Aorta (tissue), 5 donors: Measurements from ENCODE around the gene TAF15. TPM values are rescaled to one million over a fixed set of nuclear protein-coding genes. Genes with fewer than 3 reads are reported as not detected.

Experiments
- ATAC-seq: fragments of 200-7000 bp; cut with Tn5 transposase; one replicate; pipeline ENCODE4 v1.9.1; 2022; ENCODE audit warnings: moderate library complexity; ENCODE audit not compliant: low FRiP score
- DNase-seq, 2 donors: peaks; one replicate each; pipeline ENCODE4 v3.0.0-alpha.2; 2020
- H3K27ac ChIP-seq, 2 donors: one replicate each; pipeline ENCODE4 v1.5.1; 2013; ENCODE audit warnings: low read length in 2 of 2, mild to moderate bottlenecking in 2 of 2, moderate library complexity in 2 of 2, control low read depth in 1 of 2, inconsistent platforms in 1 of 2, low read depth in 1 of 2
- H3K27me3 ChIP-seq, 2 donors: one replicate each; pipeline ENCODE4 v1.6.1; 2013; ENCODE audit warnings: control low read depth in 1 of 2, low read length in 1 of 2, mild to moderate bottlenecking in 1 of 2, moderate library complexity in 1 of 2; ENCODE audit not compliant: insufficient read depth in 2 of 2, control insufficient read depth in 1 of 2
- H3K36me3 ChIP-seq, 2 donors: one replicate each; pipeline ENCODE4 v1.6.1; 2013; ENCODE audit warnings: control low read depth in 1 of 2, low read length in 1 of 2, mild to moderate bottlenecking in 1 of 2; ENCODE audit not compliant: insufficient read depth in 2 of 2, control insufficient read depth in 1 of 2
- H3K4me1 ChIP-seq, 2 donors: one replicate each; pipeline ENCODE4 v1.6.1; 2013; ENCODE audit warnings: low read length in 2 of 2, control low read depth in 1 of 2, mild to moderate bottlenecking in 1 of 2, moderate library complexity in 1 of 2; ENCODE audit not compliant: insufficient read depth in 2 of 2, control insufficient read depth in 1 of 2
- H3K4me3 ChIP-seq, 2 donors: one replicate each; pipeline ENCODE4 v1.5.1; 2013; ENCODE audit warnings: low read length in 2 of 2, control low read depth in 1 of 2, mild to moderate bottlenecking in 1 of 2
- H3K9me3 ChIP-seq: one replicate; pipeline ENCODE4 v1.6.1; 2013; ENCODE audit warnings: mild to moderate bottlenecking, low read length; ENCODE audit not compliant: control insufficient read depth
- WGBS, 2 donors: extraction: QIAGEN DNeasy Blood & Tissue Kit; methylation state at CpG; one replicate each; pipeline ENCODE4 v1.1.7; 2013; 5-methylcytosine and 5-hydroxymethylcytosine counted together
- intact Hi-C, 2 donors: fragments of 100-400 bp; cut with DNase I; formaldehyde crosslinking; loops; one replicate each; pipeline versions ENCODE4 v1.14.2 to v1.15.0; 2022
- polyA plus RNA-seq, 2 donors: library from polyadenylated mRNA; stranded (reverse); fragments of 200-250 nt; gene quantifications; one replicate each; pipeline ENCODE4 v1.2.3, GENCODE V29; 2013
- total RNA-seq, 2 donors: library from RNA; stranded (reverse); fragmentation: NEBNext Ultra II Directional; extraction: Animal tissue kit (Norgen Biotek cat#: 25700); gene quantifications; one replicate each; pipeline ENCODE4 v1.2.1, GENCODE V29; 2021
- donor health status: healthy with polysubstance abuse.
- donor health status: Bipolar disorder and iron deficiency.
- donor health status: DM: no; HTN: no; CAD: no.
- donor health status: DM: no; HTN: no; CAD: no.
- donor health status: DM: yes; HTN: yes; CAD: no.

The TAF15 gene
- total and polyA plus RNA-seq, 4 donors = 86.2 to 167 (median 139) TPM

DNA sequence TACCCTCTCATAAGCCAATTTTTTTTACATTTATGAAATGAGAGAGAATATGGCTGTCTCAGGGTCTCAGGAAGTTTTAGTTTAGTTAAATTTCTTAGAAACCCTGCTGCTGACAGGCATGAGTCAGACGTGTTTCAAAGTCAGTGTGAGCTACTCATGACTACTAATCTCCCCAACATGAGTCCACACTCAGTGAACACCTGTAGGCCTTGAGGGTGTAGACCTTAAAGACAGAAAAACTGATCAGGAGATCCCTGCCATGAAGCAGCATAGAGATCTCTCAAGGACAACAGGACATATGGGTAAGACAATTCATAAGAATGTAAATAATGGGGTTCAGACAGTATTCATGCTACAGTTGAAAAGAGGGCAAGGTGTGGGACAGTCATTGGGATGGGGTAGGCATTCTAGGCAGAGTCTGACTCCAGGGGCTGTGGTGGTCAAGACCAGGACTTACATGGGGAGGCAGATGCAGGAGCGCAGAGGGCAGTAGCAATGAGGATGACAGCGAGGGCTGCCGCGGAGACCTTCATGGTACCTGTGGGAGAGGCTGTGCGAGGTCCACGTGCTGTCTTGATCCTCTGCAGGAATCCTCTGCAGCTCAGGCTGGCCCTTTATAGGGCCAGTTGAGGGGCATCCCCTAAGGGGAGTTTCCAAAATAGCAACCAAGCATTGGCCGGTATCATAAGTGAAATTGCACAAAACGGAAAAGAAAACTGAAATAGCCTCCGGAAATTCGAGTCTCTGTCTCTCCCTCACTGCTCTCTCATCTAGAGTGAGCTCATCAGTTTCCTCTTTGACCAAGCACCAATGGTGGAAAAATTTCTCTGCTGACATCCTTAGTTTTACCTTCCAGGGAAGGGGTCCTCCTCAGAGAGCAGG, 70.7 kb downstream of the TAF15 start, which contains the start of gene CCL5:
TSS of gene CCL5 (minus strand) at position 588 of the 882 bp plus-strand sequence.
- intact Hi-C loops = no loop called here
- no peak for ATAC-seq

DNA sequence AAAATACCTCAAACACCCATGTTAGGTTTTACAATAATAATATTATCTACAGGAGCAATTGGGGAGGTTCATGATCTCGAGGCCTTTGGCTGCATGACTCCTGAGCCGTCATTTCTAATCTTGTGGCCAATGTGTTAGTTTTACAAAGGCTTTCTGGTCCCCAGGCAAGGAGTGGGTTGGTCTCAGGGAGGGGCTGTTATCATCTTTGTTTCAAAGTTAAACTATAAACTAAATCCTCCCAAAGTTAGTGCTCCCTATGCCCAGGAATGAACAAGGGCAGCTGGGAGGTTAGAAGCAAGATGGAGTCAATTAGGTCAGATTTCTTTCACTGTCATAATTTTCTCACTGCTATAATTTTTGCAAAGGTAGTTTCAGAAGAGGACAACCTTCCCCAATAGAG, 80.0 kb downstream of the TAF15 start:
- ATAC-seq (no peak), DNase-seq (no peak)
- Histone ChIP-seq H3K4me3 (no peak overlapping the region), H3K36me3 (no peaks in the 10 kb centered on the region), H3K27me3 (no peaks in the 10 kb centered on the region), H3K9me3 (no peaks in the 10 kb centered on the region), H3K4me1 (peaks cover 0 to 4% of the 10 kb centered on the region in 2 donors), H3K27ac (no peak overlapping the region)
- WGBS, 2 donors = 76 to 84% methylated on average over 2 of the region's 2 CpGs
- intact Hi-C loops = no loop called here

More for the DNA sequence above, 70.7 kb downstream of the TAF15 start, which contains the start of gene CCL5:
- H3K36me3 ChIP-seq = no peaks in the 10 kb centered on the region
- H3K9me3 ChIP-seq = no peaks in the 10 kb centered on the region
- WGBS, 2 donors = 63 to 64% methylated on average over 11 of the region's 11 CpGs
- peak in 1 of 2 donors; percentile 45 for DNase-seq
- H3K27me3 ChIP-seq = no peaks in the 10 kb centered on the region
- H3K4me3 ChIP-seq = no peak within 1 kb of the TSS
- H3K27ac ChIP-seq = no peak within 1 kb of the TSS
- no peaks in the 10 kb centered on the region for H3K4me1 ChIP-seq

DNA sequence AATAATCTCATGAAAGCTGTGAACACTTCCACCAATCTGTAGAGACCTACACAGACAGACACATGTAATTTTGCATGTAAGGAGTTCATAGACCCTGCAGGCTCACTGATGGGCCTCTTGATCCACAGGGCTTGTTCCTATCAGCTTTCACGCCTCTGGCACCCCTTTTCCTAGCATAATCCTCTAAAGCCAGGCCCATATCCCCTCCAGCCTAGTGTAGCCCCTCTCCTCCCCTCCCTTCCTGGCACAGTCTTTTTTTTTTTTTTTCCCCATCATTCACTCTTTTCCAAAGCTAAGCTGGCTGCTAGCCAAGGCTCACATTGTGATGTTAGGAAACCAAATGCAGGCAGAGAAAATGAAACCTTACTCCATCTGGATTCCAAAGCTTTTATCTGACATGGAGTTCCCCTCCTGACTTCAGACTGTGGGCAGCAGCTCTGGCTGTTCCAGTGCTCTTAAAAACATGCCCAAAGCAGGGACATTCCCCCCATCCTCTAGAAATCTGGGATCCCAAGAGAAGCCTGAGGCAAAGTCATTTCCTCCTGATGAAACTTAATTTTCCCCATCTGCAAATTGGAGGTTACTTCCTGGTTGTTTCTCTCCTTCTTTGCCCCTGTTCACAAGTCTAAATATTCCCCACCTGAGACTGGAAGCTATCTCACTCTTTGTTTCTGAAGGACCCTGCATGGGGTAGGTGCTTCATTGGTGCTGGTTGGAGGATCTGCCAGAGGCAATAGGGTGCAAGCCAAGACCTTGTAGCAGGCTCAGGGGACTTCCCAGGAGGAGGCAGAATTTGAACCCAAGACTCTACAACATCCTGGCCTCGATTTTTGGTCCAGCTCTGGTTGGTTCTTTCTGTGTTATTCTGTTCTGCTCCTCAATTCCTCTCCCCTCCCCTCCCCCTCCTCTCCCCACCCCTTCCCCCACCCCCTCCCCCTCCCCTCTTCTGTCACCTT, 80.8 kb downstream of the TAF15 start:
- H3K9me3 ChIP-seq = no peaks in the 10 kb centered on the region
- H3K27ac ChIP-seq = no peak overlapping the region
- WGBS, 2 donors = 70 to 82% methylated on average over 2 of the region's 2 CpGs
- H3K4me3 ChIP-seq = no peak overlapping the region
- peaks cover 0 to 4% of the 10 kb centered on the region in 2 donors for H3K4me1 ChIP-seq
- H3K27me3 ChIP-seq = no peaks in the 10 kb centered on the region
- DNase-seq (peak in 1 of 2 donors; percentile 50), ATAC-seq (no peak)
- intact Hi-C loops = no loop called here
- no peaks in the 10 kb centered on the region for H3K36me3 ChIP-seq

DNA sequence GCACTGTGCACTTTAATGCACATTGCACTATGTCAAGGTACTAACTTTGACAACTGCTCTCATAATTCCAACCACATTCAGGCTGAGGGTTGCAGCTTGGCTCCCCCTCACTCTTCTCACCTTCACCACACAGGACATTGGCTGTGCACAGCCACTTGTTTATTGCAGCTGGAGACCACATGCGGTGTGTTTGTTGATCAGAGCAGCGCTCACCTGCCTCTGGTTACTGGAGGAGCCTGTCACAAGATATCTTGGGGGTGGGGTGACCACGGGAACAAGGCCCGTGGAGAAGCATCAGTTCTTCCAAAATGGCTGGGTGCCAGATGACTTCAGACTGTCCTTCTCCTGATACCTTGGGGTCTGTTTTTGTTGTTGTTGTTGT, 81.5 kb downstream of the TAF15 start:
- H3K27ac ChIP-seq = no peak overlapping the region
- no peak for ATAC-seq
- peak in 1 of 2 donors; percentile 56 for DNase-seq
- H3K27me3 ChIP-seq = no peaks in the 10 kb centered on the region
- no peak overlapping the region for H3K4me3 ChIP-seq
- H3K4me1 ChIP-seq = peaks cover 0 to 4% of the 10 kb centered on the region in 2 donors
- intact Hi-C loops = no loop called here
- H3K36me3 ChIP-seq = no peaks in the 10 kb centered on the region
- 59 to 60% methylated on average over 4 of the region's 4 CpGs for WGBS, 2 donors
- H3K9me3 ChIP-seq = no peaks in the 10 kb centered on the region

DNA sequence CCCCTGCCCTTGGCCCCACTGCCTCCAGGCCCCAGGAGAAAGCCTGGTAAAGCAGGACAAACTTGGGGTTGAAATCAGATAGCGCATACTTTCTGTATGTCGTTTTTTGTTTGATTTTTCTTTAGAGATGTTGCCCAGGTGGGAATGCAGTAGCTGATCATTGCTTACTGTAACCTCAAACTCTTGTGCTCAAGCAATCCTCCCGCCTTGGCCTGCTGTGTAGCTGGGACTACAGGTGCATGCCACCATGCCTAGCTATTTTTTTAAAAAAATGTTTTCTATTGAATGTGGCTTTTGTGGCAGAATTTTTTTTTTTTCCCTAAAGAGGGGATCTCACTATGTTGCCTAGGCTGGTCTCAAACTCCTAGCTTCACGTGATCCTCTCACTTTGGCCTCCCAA, 82.0 kb downstream of the TAF15 start:
- Histone ChIP-seq H3K9me3 (no peaks in the 10 kb centered on the region), H3K27me3 (no peaks in the 10 kb centered on the region), H3K4me1 (peaks cover 0 to 4% of the 10 kb centered on the region in 2 donors), H3K4me3 (no peak overlapping the region), H3K27ac (no peak overlapping the region), H3K36me3 (no peaks in the 10 kb centered on the region)
- ATAC-seq (no peak), DNase-seq (no peak)
- 83 to 89% methylated on average over 4 of the region's 4 CpGs for WGBS, 2 donors
- intact Hi-C loops = no loop called here

DNA sequence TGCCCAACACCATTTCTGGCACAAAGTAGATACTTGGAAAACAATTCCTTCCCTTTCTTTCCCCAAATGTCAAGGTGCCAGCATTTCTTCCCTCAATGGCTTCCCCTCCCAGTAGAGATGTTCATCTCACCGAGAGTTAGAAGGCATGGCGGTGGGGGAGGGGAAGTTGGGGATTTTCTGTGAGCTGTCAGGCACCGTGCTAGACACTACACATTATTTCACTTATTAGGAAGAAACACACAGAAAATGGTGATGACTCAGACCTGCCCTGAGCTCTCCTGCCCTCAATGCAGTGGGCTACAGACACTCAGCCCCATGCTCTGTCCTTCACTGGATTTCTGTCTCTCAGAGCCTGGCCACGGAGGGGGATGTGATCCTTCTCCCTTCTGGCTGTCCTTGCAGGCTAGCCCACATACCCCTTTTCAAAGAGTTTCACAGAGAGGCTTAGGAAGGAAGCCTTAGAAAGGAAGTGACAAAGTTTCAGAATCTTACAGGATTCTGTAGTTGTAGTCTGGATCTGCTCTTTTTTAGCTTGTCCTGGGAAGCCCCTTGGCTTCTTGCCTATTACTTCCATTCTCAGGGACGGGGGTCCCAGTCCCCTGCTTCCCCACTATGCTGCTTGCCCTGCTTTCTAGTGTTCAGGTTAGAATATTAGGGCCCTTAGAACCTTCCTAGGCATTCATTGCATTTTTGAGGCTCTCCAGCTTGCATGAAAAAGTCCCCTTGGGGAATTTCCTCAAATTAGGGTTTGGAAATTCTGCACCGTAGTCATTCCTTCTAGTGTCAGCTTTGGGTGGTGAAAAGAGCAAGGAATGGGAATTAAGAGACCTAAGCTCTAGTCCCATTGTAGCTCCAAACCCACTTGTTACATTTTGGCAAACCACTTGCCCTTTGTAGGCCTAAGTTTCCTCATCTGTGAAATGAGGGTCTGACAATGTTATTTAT, 83.1 kb downstream of the TAF15 start:
- H3K4me3 ChIP-seq = no peak overlapping the region
- no peaks in the 10 kb centered on the region for H3K9me3 ChIP-seq
- DNase-seq = no peak
- H3K4me1 ChIP-seq = peaks cover 0 to 4% of the 10 kb centered on the region in 2 donors
- no peak overlapping the region for H3K27ac ChIP-seq
- no peak for ATAC-seq
- no peaks in the 10 kb centered on the region for H3K27me3 ChIP-seq
- 47 to 48% methylated on average over 6 of the region's 6 CpGs for WGBS, 2 donors
- intact Hi-C loops = no loop called here
- H3K36me3 ChIP-seq = no peaks in the 10 kb centered on the region

DNA sequence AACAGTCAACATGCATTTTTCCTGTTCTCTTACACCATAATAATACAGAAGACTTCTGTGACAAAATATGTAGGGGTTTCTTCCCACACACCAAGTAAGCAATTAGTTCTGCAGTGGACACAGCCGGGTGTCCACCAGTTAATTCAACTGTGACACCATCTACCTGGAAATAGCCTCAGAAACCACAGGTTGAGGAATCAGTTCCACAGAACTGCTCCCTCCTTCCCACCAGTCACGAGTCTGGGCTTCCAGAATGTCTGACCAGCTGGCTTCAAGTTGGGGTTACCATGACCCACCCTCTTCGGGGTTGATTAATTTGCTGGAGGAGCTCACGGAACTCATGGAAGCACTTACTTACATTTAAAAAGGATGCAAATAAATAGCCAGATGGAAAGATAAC, 84.5 kb downstream of the TAF15 start:
- Histone ChIP-seq H3K27me3 (no peaks in the 10 kb centered on the region), H3K27ac (no peak overlapping the region), H3K36me3 (no peaks in the 10 kb centered on the region), H3K9me3 (no peaks in the 10 kb centered on the region), H3K4me3 (no peak overlapping the region), H3K4me1 (peaks cover 0 to 4% of the 10 kb centered on the region in 2 donors)
- DNase-seq = no peak
- WGBS, 2 donors = 85 to 96% methylated on average over 4 of the region's 4 CpGs
- ATAC-seq = no peak
- intact Hi-C loops = no loop called here

DNA sequence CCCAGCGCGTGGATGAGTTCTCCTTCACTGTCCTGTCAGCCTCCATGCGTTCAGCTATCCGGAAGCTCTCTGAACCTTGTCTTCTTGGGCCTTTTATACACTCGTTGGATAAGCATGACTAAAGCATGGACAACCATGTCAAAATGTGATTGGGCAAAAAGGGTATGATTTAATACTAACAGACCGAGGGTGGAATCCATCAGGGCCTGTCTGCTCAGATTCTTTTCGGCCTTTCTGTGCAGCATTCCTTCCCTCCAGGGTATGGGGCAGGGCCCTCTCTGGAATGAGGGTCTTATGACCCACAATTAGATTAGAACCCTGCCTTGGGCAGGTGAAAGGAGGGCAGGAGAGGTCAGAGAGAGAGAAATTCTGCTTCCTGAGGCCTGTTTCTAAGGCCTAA, 84.9 kb downstream of the TAF15 start:
- peaks cover 0 to 4% of the 10 kb centered on the region in 2 donors for H3K4me1 ChIP-seq
- DNase-seq (no peak), ATAC-seq (no peak)
- no peaks in the 10 kb centered on the region for H3K27me3 ChIP-seq
- no peaks in the 10 kb centered on the region for H3K36me3 ChIP-seq
- H3K4me3 ChIP-seq = no peak overlapping the region
- 87 to 88% methylated on average over 7 of the region's 7 CpGs for WGBS, 2 donors
- H3K27ac ChIP-seq = no peak overlapping the region
- intact Hi-C loops = no loop called here
- no peaks in the 10 kb centered on the region for H3K9me3 ChIP-seq
